ENCODE data around the gene FAT1.

FAT1 gene

GRCh38 chr4:186624951-186625350, 98.7 kb downstream of the FAT1 start:
- no peak overlapping the region for H3K9ac ChIP-seq (ENCODE audit: low read depth, low read length)
- peaks cover 18% of the 10 kb centered on the region for H3K36me3 ChIP-seq (ENCODE audit: insufficient read depth, low read length)
- H3K4me1 ChIP-seq (ENCODE audit: insufficient read depth, low read length): peaks cover 18% of the 10 kb centered on the region
- H3K9me3 ChIP-seq (ENCODE audit: control insufficient read depth, insufficient read depth, low read length): no peaks in the 10 kb centered on the region; the same call in 1 of the 2 replicates

DNA sequence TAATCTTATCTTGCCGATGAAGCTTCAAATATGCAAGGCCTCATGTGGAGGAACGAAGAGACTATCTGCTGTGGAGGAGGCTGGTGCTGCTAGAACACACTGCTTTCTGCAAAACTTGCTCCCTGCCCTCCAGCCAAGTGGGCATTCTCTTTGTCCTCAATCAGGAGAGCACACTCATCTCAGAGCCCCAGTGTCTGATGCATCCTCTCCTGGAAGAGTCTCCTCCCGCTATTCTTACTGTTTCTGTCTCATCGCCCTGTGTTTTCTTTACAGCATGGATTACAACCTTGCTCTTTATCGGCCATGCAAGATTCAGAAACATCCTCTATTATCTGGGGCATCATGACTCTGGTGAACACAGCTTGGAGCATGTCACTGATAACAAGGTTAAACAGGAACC, 100.1 kb downstream of the FAT1 start:
- no peaks in the 10 kb centered on the region; the same call in 1 of the 2 replicates for H3K9me3 ChIP-seq (ENCODE audit: control insufficient read depth, insufficient read depth, low read length)
- peaks cover 18% of the 10 kb centered on the region for H3K4me1 ChIP-seq (ENCODE audit: insufficient read depth, low read length)
- peaks cover 28% of the 10 kb centered on the region for H3K36me3 ChIP-seq (ENCODE audit: insufficient read depth, low read length)
- no peak overlapping the region for H3K9ac ChIP-seq (ENCODE audit: low read depth, low read length)

GRCh38 chr4:186622788-186623464, 100.7 kb downstream of the FAT1 start:
- Histone ChIP-seq H3K9ac (ENCODE audit: low read depth, low read length) (no peak overlapping the region), H3K9me3 (ENCODE audit: control insufficient read depth, insufficient read depth, low read length) (no peaks in the 10 kb centered on the region; the same call in 1 of the 2 replicates), H3K36me3 (ENCODE audit: insufficient read depth, low read length) (peaks cover 25% of the 10 kb centered on the region), H3K4me1 (ENCODE audit: insufficient read depth, low read length) (peaks cover 18% of the 10 kb centered on the region)

DNA sequence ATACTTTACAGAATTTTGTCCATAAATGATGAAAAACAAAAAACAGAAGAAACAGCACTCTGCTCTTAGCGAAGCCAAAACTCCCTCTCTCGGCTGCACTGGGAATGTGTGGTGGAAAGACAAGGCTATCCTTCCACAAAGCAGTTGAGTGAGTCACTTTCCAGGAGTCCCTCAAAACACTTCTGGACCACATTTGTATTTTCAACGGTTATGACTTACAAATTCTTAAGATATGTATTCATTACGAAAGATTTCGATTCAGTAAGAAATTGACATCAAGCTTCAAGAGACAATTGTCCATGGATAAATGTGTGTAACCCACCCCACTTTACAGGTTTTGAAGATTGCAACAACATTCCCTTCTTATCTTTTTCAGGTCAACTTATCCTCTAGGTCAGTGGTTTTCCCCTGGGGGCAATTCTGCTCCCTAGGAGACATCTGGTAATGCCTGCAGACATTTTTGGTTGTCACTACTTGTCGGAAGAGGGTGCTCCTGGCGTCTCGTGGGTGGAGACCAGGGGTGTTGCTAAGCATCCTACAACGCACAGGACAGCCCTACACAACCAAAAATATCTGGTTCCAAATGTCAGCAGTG, 101.6 kb downstream of the FAT1 start:
- Histone ChIP-seq H3K9ac (ENCODE audit: low read depth, low read length) (no peak overlapping the region), H3K36me3 (ENCODE audit: insufficient read depth, low read length) (peaks cover 19% of the 10 kb centered on the region), H3K9me3 (ENCODE audit: control insufficient read depth, insufficient read depth, low read length) (no peaks in the 10 kb centered on the region; the same call in 1 of the 2 replicates), H3K4me1 (ENCODE audit: insufficient read depth, low read length) (peaks cover 12% of the 10 kb centered on the region)

- no peaks in the 10 kb centered on the region; the same call in none of the 2 replicates for H3K4me1 ChIP-seq (ENCODE audit: insufficient read depth, low read length)
- no peaks in the 10 kb centered on the region; the same call in 1 of the 2 replicates for H3K9me3 ChIP-seq (ENCODE audit: control insufficient read depth, insufficient read depth, low read length)
- H3K9ac ChIP-seq (ENCODE audit: low read depth, low read length): no peak overlapping the region
- peaks cover 22% of the 10 kb centered on the region for H3K36me3 ChIP-seq (ENCODE audit: insufficient read depth, low read length)
These were observed 104.6 kb downstream of the FAT1 start for GRCh38 chr4:186619088-186619487.

DNA sequence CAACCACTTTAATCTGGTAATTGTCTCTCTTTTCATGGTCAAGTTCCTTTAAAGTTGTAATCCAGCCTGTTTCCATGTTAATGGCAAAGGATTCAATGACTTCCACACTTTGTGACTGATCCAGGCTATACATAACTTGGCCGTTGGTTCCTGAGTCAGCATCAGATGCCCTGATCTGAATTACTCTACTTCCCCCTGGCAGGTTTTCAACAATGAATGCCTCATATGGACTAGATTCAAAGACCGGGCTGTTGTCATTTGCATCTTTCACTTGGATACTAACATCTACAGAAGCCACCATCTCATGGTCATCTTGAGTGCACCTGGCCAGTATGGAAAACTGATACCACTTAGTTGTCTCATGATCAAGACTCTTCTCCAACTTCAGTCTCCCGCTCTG, 105.7 kb downstream of the FAT1 start:
- Histone ChIP-seq H3K9ac (ENCODE audit: low read depth, low read length) (no peak overlapping the region), H3K36me3 (ENCODE audit: insufficient read depth, low read length) (peaks cover 24% of the 10 kb centered on the region), H3K4me1 (ENCODE audit: insufficient read depth, low read length) (no peaks in the 10 kb centered on the region), H3K9me3 (ENCODE audit: control insufficient read depth, insufficient read depth, low read length) (no peaks in the 10 kb centered on the region; the same call in 1 of the 2 replicates)

DNA sequence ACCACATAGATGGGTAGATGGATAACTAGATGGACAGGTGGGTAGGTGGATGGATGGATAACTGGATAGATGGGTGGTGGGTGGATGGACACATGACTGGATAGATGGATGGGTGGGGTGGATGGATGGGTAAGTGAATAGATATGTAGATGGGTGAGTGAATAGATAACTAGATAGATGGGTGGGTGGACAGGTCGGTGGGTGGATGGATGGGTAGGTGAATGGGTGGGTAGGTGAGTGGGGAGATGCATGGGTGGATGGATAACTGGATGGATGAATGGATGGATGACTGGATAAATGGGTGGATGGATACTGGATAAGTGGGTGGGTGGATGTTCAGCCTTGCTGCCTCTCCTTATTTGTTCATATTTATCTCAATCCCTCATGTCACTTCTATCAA, 116.2 kb downstream of the FAT1 start:
- no peak overlapping the region for H3K9ac ChIP-seq (ENCODE audit: low read depth, low read length)
- H3K4me1 ChIP-seq (ENCODE audit: insufficient read depth, low read length): no peaks in the 10 kb centered on the region
- H3K36me3 ChIP-seq (ENCODE audit: insufficient read depth, low read length): peaks cover 32% of the 10 kb centered on the region
- H3K9me3 ChIP-seq (ENCODE audit: control insufficient read depth, insufficient read depth, low read length): no peaks in the 10 kb centered on the region

DNA sequence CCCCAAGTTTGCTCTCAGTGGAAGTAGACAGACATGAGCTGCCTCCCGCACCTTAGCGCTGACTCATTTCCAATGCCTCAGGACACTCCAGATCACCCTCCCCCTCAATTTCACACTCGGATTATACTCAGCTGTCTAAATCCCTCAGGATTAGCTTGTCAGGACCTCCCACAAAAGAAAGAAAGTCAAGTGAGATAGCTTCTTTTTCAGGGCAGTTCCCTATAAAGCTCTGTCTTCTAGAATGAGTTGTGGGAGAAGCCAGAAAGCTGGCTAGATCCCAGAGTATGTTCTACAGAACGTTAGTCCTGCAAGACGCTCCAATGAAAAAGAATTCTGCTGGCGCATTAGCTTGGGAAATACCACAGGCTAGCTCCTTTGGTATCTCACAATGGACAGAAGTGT, 117.1 kb downstream of the FAT1 start:
- no peak overlapping the region for H3K9ac ChIP-seq (ENCODE audit: low read depth, low read length)
- H3K36me3 ChIP-seq (ENCODE audit: insufficient read depth, low read length): peaks cover 32% of the 10 kb centered on the region

GRCh38 chr4:186605261-186605865, 118.3 kb downstream of the FAT1 start:
- Histone ChIP-seq H3K36me3 (ENCODE audit: insufficient read depth, low read length) (peaks cover 36% of the 10 kb centered on the region), H3K9ac (ENCODE audit: low read depth, low read length) (no peak overlapping the region), H3K9me3 (ENCODE audit: control insufficient read depth, insufficient read depth, low read length) (no peaks in the 10 kb centered on the region), H3K4me1 (ENCODE audit: insufficient read depth, low read length) (no peaks in the 10 kb centered on the region)

More for the DNA sequence above, 117.1 kb downstream of the FAT1 start:
- Histone ChIP-seq H3K4me1 (ENCODE audit: insufficient read depth, low read length) (no peaks in the 10 kb centered on the region), H3K9me3 (ENCODE audit: control insufficient read depth, insufficient read depth, low read length) (no peaks in the 10 kb centered on the region)

- Histone ChIP-seq H3K36me3 (ENCODE audit: insufficient read depth, low read length) (peaks cover 43% of the 10 kb centered on the region), H3K9ac (ENCODE audit: low read depth, low read length) (no peak overlapping the region), H3K4me1 (ENCODE audit: insufficient read depth, low read length) (no peaks in the 10 kb centered on the region), H3K9me3 (ENCODE audit: control insufficient read depth, insufficient read depth, low read length) (no peaks in the 10 kb centered on the region)
These were observed 119.4 kb downstream of the FAT1 start for GRCh38 chr4:186604124-186604807.

- Histone ChIP-seq H3K9ac (ENCODE audit: low read depth, low read length) (no peak overlapping the region), H3K4me1 (ENCODE audit: insufficient read depth, low read length) (no peaks in the 10 kb centered on the region), H3K36me3 (ENCODE audit: insufficient read depth, low read length) (peaks cover 34% of the 10 kb centered on the region), H3K9me3 (ENCODE audit: control insufficient read depth, insufficient read depth, low read length) (no peaks in the 10 kb centered on the region)
These were observed 120.7 kb downstream of the FAT1 start for GRCh38 chr4:186602978-186603377.

GRCh38 chr4:186599483-186599882, 124.2 kb downstream of the FAT1 start:
- no peaks in the 10 kb centered on the region for H3K4me1 ChIP-seq (ENCODE audit: insufficient read depth, low read length)
- no peak overlapping the region for H3K9ac ChIP-seq (ENCODE audit: low read depth, low read length)
- H3K36me3 ChIP-seq (ENCODE audit: insufficient read depth, low read length): peaks cover 43% of the 10 kb centered on the region
- no peaks in the 10 kb centered on the region for H3K9me3 ChIP-seq (ENCODE audit: control insufficient read depth, insufficient read depth, low read length)

DNA sequence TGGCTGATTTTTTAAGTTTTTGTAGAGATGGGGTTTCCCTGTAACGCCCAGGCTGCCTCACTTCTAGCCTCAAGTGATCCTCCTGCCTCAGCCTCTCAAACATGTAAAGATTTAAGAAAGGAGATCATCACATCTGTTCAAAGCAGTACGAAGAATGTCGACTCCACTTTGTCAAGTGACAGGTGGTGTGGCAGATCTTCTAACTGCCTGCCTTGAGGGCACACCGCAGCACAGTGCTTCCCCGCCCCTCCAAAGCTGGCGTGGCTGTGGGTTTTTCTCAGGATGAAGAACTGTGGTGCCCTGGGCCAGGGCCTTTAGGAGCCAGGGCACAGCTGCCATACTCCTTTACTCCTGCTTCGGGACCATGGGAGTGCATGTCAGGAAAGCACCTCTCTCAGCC, 125.0 kb downstream of the FAT1 start:
- Histone ChIP-seq H3K36me3 (ENCODE audit: insufficient read depth, low read length) (peaks cover 36% of the 10 kb centered on the region), H3K4me1 (ENCODE audit: insufficient read depth, low read length) (no peaks in the 10 kb centered on the region), H3K9ac (ENCODE audit: low read depth, low read length) (no peak overlapping the region), H3K9me3 (ENCODE audit: control insufficient read depth, insufficient read depth, low read length) (no peaks in the 10 kb centered on the region)

GRCh38 chr4:186596850-186597390, 126.7 kb downstream of the FAT1 start:
- H3K4me1 ChIP-seq (ENCODE audit: insufficient read depth, low read length): no peaks in the 10 kb centered on the region
- H3K9me3 ChIP-seq (ENCODE audit: control insufficient read depth, insufficient read depth, low read length): no peaks in the 10 kb centered on the region
- H3K36me3 ChIP-seq (ENCODE audit: insufficient read depth, low read length): peaks cover 30% of the 10 kb centered on the region

More at GRCh38 chr4:186596850-186597390, 126.7 kb downstream of the FAT1 start:
- H3K9ac ChIP-seq (ENCODE audit: low read depth, low read length): no peak overlapping the region
